ENCODE results near the gene LUM. TPM values are rescaled to one million over a fixed set of nuclear protein-coding genes. Genes with fewer than 3 reads are reported as not detected.

The LUM gene
- total RNA-seq, 2 donors from 2014 or later: 0.31 TPM; not detected in 1

- Mint-ChIP-seq H3K27me3 (ENCODE audit: insufficient read depth) (peaks cover 4% of the 10 kb centered on the region), H3K27ac (no peak overlapping the region), H3K4me1 (peaks cover 20% of the 10 kb centered on the region), H3K4me3 (no peak overlapping the region), H3K9me3 (no peaks in the 10 kb centered on the region), H3K36me3 (ENCODE audit: low read depth) (no peaks in the 10 kb centered on the region)
- Histone ChIP-seq H3K9me3 (ENCODE audit: control insufficient read depth, low read length) (no peaks in the 10 kb centered on the region), H3K4me1 (ENCODE audit: control insufficient read depth, insufficient read depth, low read length) (peaks cover 11% of the 10 kb centered on the region), H3K36me3 (ENCODE audit: control insufficient read depth, insufficient read depth, low read length) (no peaks in the 10 kb centered on the region), H3K9ac (ENCODE audit: extremely low read depth, low read length, poor library complexity, severe bottlenecking) (no peak overlapping the region), H3K27me3 (ENCODE audit: control insufficient read depth, insufficient read depth, low read length, poor library complexity, severe bottlenecking) (peaks cover 5% of the 10 kb centered on the region), H3K27ac (ENCODE audit: low read depth, low read length) (no peak overlapping the region), H3K4me3 (ENCODE audit: low read length) (no peak overlapping the region)
- TF ChIP-seq, protein P1, sequence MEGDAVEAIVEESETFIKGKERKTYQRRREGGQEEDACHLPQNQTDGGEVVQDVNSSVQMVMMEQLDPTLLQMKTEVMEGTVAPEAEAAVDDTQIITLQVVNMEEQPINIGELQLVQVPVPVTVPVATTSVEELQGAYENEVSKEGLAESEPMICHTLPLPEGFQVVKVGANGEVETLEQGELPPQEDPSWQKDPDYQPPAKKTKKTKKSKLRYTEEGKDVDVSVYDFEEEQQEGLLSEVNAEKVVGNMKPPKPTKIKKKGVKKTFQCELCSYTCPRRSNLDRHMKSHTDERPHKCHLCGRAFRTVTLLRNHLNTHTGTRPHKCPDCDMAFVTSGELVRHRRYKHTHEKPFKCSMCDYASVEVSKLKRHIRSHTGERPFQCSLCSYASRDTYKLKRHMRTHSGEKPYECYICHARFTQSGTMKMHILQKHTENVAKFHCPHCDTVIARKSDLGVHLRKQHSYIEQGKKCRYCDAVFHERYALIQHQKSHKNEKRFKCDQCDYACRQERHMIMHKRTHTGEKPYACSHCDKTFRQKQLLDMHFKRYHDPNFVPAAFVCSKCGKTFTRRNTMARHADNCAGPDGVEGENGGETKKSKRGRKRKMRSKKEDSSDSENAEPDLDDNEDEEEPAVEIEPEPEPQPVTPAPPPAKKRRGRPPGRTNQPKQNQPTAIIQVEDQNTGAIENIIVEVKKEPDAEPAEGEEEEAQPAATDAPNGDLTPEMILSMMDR (conservative IDR thresholded peaks at IDR 0.05): no peak
- no peak for DNase-seq
- WGBS, 2 experiments (ENCODE audit: insufficient coverage in 1 of 2, insufficient read length in 1 of 2): 88 to 92% methylated on average over 2 to 3 of the region's 3 CpGs
Observed at GRCh38 chr12:91142221-91142631, 30.9 kb upstream of the LUM start.

- H3K9ac ChIP-seq (ENCODE audit: extremely low read depth, low read length, poor library complexity, severe bottlenecking): no peak overlapping the region
- DNase-seq: no peak
- 88 to 92% methylated on average over 1 of the region's 1 CpG for WGBS, 2 experiments (ENCODE audit: insufficient coverage in 1 of 2, insufficient read length in 1 of 2)
- H3K36me3 Mint-ChIP-seq (ENCODE audit: low read depth): no peaks in the 10 kb centered on the region
- H3K27ac Mint-ChIP-seq: no peak overlapping the region
- no peak overlapping the region for H3K27ac ChIP-seq (ENCODE audit: low read depth, low read length)
- TF ChIP-seq, protein P1 (conservative IDR thresholded peaks at IDR 0.05): no peak
- H3K9me3 ChIP-seq (ENCODE audit: control insufficient read depth, low read length): peaks cover 3% of the 10 kb centered on the region
- H3K4me1 ChIP-seq (ENCODE audit: control insufficient read depth, insufficient read depth, low read length): peaks cover 11% of the 10 kb centered on the region
- no peaks in the 10 kb centered on the region for H3K9me3 Mint-ChIP-seq
- peaks cover 20% of the 10 kb centered on the region for H3K4me1 Mint-ChIP-seq
- no peaks in the 10 kb centered on the region for H3K36me3 ChIP-seq (ENCODE audit: control insufficient read depth, insufficient read depth, low read length)
- peaks cover 4% of the 10 kb centered on the region for H3K27me3 Mint-ChIP-seq (ENCODE audit: insufficient read depth)
- H3K4me3 ChIP-seq (ENCODE audit: low read length): no peak overlapping the region
- no peak overlapping the region for H3K4me3 Mint-ChIP-seq
- peaks cover 5% of the 10 kb centered on the region for H3K27me3 ChIP-seq (ENCODE audit: control insufficient read depth, insufficient read depth, low read length, poor library complexity, severe bottlenecking)
Observed at GRCh38 chr12:91140026-91140931, 29.0 kb upstream of the LUM start.

- H3K4me3 Mint-ChIP-seq: no peak overlapping the region
- H3K4me1 ChIP-seq (ENCODE audit: control insufficient read depth, insufficient read depth, low read length): peaks cover 11% of the 10 kb centered on the region
- H3K4me1 Mint-ChIP-seq: peaks cover 20% of the 10 kb centered on the region
- peak overlapping the region; percentile 76 for H3K27ac Mint-ChIP-seq
- no peaks in the 10 kb centered on the region for H3K36me3 Mint-ChIP-seq (ENCODE audit: low read depth)
- WGBS, 2 experiments (ENCODE audit: insufficient coverage in 1 of 2, insufficient read length in 1 of 2): no CpG with 5 or more reads among the region's 2 CpGs
- H3K9ac ChIP-seq (ENCODE audit: extremely low read depth, low read length, poor library complexity, severe bottlenecking): no peak overlapping the region
- peaks cover 5% of the 10 kb centered on the region for H3K27me3 ChIP-seq (ENCODE audit: control insufficient read depth, insufficient read depth, low read length, poor library complexity, severe bottlenecking)
- no peak overlapping the region for H3K4me3 ChIP-seq (ENCODE audit: low read length)
- H3K27ac ChIP-seq (ENCODE audit: low read depth, low read length): no peak overlapping the region
- H3K36me3 ChIP-seq (ENCODE audit: control insufficient read depth, insufficient read depth, low read length): no peaks in the 10 kb centered on the region
- DNase-seq: no peak
- H3K9me3 Mint-ChIP-seq: no peaks in the 10 kb centered on the region
- peaks cover 7% of the 10 kb centered on the region for H3K27me3 Mint-ChIP-seq (ENCODE audit: insufficient read depth)
- peaks cover 5% of the 10 kb centered on the region for H3K9me3 ChIP-seq (ENCODE audit: control insufficient read depth, low read length)
- TF ChIP-seq, protein P1 (conservative IDR thresholded peaks at IDR 0.05): no peak
Observed at GRCh38 chr12:91139286-91139685, 28.0 kb upstream of the LUM start.

Data from endodermal cell (in vitro differentiated cells).